Endothelial cell of umbilical vein (primary cell): ENCODE measurements around the gene VPS9D1.
A peak's percentile ranks its signal among the peaks of the same experiment; 100 is the strongest.

Source experiments
- CTCF ChIP-seq, 2 donors: IDR thresholded peaks; 1 replicate in 1 of 2; 2 replicates in 1 of 2; pipeline ENCODE4 v1.5.1; 2011; ENCODE audit warnings: low read length in 2 of 2, mild to moderate bottlenecking in 2 of 2, moderate library complexity in 2 of 2, control low read depth in 1 of 2, inconsistent platforms in 1 of 2, low read depth in 1 of 2; ENCODE audit not compliant: insufficient read depth in 1 of 2; ENCODE audit errors: extremely low read depth in 1 of 2
- EZH2 ChIP-seq: IDR thresholded peaks from 2 replicates; pipeline ENCODE4 v1.6.1; 2012; ENCODE audit warnings: borderline replicate concordance, low read depth, mild to moderate bottlenecking, moderate library complexity, low read length, inconsistent platforms; ENCODE audit not compliant: severe bottlenecking
- FOS ChIP-seq: IDR thresholded peaks from 2 replicates; pipeline ENCODE4 v1.6.1; 2011; ENCODE audit warnings: mild to moderate bottlenecking, low read length, moderate library complexity, borderline replicate concordance; ENCODE audit not compliant: insufficient read depth
- JUN ChIP-seq: IDR thresholded peaks from 2 replicates; pipeline ENCODE4 v1.6.1; 2011; ENCODE audit warnings: borderline replicate concordance, low read depth; ENCODE audit not compliant: insufficient read length, insufficient read depth
- MAX ChIP-seq: IDR thresholded peaks from 2 replicates; pipeline ENCODE4 v1.6.1; 2011; ENCODE audit not compliant: insufficient read depth, insufficient read length
- MYC ChIP-seq: IDR thresholded peaks from one replicate; pipeline ENCODE4 v1.6.1; 2011; ENCODE audit warnings: mild to moderate bottlenecking, low read depth, low read length
- POLR2A ChIP-seq: IDR thresholded peaks from 2 replicates; pipeline ENCODE4 v1.6.1; 2012; ENCODE audit warnings: low read depth, mild to moderate bottlenecking, control low read depth, low read length
- POLR2AphosphoS5 ChIP-seq: IDR thresholded peaks from 2 replicates; pipeline ENCODE4 v1.6.1; 2012; ENCODE audit warnings: low read depth, mild to moderate bottlenecking, control low read depth, low read length, moderate library complexity; ENCODE audit not compliant: insufficient read depth

- TF ChIP-seq CTCF (IDR thresholded peaks at IDR 0.05; ENCODE audit: extremely low read depth in 1 of 2, insufficient read depth in 1 of 2, low read depth in 1 of 2, low read length in 2 of 2): no peak
- TF ChIP-seq POLR2A: no peak
- TF ChIP-seq POLR2AphosphoS5: no peak
- TF ChIP-seq EZH2: no peak
- TF ChIP-seq JUN: peak; percentile 42
- TF ChIP-seq MAX: no peak
- TF ChIP-seq FOS: peak; percentile 71
- TF ChIP-seq MYC: no peak
These were observed 49.9 kb downstream of the VPS9D1 start for GRCh38 chr16:89670496-89671431.
